Measurements from ENCODE around the gene GAB4. TPM values are rescaled to one million over a fixed set of nuclear protein-coding genes. Genes with fewer than 3 reads are reported as not detected.
"Not testable (repeated sequence)": the region's sequence is repeated elsewhere in the genome, so short reads cannot be mapped to it uniquely, and the experiment has no call there.

The GAB4 gene
- total and polyA plus RNA-seq, 2 of the 13 experiments (the other 11 are each of a cell fraction or from before 2014, with no cell fraction given) = not detected

DNA sequence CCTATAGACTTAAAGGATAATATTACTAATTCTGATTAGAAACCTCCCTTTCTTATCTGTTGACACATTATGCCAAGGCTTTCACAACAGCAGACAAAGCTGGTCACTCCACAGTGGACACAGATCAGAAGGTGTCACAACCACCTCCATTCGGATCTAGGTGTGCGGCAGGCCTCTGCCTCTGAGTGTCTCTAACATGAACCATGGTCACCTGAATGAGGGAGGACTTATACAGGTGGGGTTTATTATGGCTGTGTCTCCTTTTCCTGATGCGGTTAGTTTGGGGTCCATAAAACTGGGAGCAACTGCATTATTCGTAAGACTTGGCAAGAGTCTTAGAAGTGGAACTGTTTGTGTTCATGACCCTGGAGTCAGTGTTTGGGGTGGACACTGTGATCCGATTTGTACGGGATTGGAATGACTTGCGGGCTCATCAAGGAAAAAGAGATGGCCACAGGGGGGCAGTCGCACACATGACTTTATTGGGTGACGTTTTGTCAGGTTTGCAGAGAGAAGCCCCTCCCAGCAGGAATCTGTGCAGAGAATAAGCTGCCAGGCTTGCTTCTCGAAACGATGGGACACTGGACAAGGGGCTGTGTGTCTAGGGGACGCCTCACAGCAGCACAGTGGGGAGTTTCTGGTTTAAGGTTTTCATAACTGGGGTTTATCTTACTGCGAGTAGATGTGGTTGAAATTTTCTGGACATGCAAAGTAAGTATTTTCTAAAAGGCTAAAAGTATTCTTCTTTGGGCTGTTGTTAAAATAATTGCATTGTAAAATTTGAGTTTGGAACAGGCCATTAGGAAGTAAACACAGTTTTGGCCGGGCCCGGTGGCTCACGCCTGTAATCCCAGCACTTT, 90.6 kb downstream of the GAB4 start (continued):
- TF ChIP-seq, protein P1, sequence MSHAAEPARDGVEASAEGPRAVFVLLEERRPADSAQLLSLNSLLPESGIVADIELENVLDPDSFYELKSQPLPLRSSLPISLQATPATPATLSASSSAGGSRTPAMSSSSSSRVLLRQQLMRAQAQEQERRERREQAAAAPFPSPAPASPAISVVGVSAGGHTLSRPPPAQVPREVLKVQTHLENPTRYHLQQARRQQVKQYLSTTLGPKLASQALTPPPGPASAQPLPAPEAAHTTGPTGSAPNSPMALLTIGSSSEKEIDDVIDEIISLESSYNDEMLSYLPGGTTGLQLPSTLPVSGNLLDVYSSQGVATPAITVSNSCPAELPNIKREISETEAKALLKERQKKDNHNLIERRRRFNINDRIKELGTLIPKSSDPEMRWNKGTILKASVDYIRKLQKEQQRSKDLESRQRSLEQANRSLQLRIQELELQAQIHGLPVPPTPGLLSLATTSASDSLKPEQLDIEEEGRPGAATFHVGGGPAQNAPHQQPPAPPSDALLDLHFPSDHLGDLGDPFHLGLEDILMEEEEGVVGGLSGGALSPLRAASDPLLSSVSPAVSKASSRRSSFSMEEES (CRISPR knock-in tag; IDR thresholded peaks at IDR 0.05) = no peak
- TF ChIP-seq STAG1 (CRISPR knock-in tag; IDR thresholded peaks at IDR 0.05) (peak; percentile 61), JUN (CRISPR knock-in tag; IDR thresholded peaks at IDR 0.05) (no peak)
- TF ChIP-seq, protein P2, sequence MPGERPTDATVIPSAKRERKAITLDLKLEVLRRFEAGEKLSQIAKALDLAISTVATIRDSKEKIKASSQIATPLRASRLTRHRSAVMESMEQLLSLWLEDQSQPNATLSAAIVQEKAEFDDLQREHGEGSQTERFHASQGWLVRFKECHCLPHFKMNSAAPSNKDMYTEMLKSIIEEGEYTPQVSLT (CRISPR knock-in tag; IDR thresholded peaks at IDR 0.05; ENCODE audit: borderline replicate concordance, low read depth) = no peak
- TF ChIP-seq, protein P3, sequence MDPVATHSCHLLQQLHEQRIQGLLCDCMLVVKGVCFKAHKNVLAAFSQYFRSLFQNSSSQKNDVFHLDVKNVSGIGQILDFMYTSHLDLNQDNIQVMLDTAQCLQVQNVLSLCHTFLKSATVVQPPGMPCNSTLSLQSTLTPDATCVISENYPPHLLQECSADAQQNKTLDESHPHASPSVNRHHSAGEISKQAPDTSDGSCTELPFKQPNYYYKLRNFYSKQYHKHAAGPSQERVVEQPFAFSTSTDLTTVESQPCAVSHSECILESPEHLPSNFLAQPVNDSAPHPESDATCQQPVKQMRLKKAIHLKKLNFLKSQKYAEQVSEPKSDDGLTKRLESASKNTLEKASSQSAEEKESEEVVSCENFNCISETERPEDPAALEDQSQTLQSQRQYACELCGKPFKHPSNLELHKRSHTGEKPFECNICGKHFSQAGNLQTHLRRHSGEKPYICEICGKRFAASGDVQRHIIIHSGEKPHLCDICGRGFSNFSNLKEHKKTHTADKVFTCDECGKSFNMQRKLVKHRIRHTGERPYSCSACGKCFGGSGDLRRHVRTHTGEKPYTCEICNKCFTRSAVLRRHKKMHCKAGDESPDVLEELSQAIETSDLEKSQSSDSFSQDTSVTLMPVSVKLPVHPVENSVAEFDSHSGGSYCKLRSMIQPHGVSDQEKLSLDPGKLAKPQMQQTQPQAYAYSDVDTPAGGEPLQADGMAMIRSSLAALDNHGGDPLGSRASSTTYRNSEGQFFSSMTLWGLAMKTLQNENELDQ (CRISPR knock-in tag; IDR thresholded peaks at IDR 0.05; ENCODE audit: borderline replicate concordance) = no peak

DNA sequence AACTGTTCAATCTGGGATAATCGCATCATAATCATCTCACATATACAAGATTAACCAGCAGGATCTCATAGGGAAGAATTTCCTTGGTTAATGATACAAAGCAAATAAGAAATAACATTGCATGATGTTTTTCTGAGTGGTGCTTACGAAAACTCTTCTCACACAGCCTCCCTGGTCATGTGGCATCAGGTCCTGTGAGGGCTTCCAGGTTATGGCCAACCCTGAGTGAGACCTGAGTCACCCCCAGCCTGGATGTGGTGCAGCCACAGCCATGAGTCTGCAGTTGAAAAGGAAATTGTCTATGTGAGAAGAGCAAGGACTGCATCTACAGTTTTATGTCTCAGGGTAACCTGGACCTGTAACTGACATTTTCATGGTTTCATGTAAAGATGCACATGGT, 92.3 kb downstream of the GAB4 start:
- Histone ChIP-seq H3K4me3 (replicated peaks in 1 of 3; ENCODE audit: insufficient read depth in 1 of 3, low read depth in 2 of 3, low read length in 3 of 3) (no peak overlapping the region), H3K27me3 (ENCODE audit: control insufficient read depth in 1 of 2, insufficient read depth in 2 of 2, low read length in 2 of 2) (no peaks in the 10 kb centered on the region; a peak in 2 of 5 replicates), H3K4me1 (ENCODE audit: insufficient read depth, low read length) (no peaks in the 10 kb centered on the region), H3K9ac (ENCODE audit: insufficient read depth, low read depth, low read length) (no peak overlapping the region), H3K4me2 (ENCODE audit: low read depth, low read length) (no peak overlapping the region), H3K9me3 (ENCODE audit: low read length) (no peaks in the 10 kb centered on the region), H4K20me1 (ENCODE audit: insufficient read depth, low read length) (no peaks in the 10 kb centered on the region), H3K79me2 (ENCODE audit: insufficient read depth, low read length) (no peaks in the 10 kb centered on the region), H3K36me3 (replicated peaks in 1 of 2; ENCODE audit: control insufficient read depth in 1 of 2, insufficient read depth in 2 of 2, low read length in 2 of 2) (no peaks in the 10 kb centered on the region), H2AFZ (ENCODE audit: low read length) (no peak overlapping the region), H3K27ac (ENCODE audit: extremely low read length, insufficient read depth, low read length) (no peak overlapping the region)
- intact Hi-C loops (cut with micrococcal nuclease; ENCODE audit: unreplicated experiment) (loop anchor here (5.0 kb wide), 1 partner anchor 587 kb away; no protein-coding TSS in a partner anchor), in situ Hi-C loops (cut with HindIII; ENCODE audit: extremely low pct_ligation_motif_present, low pct_unique_long_range_greater_than_20kb) (no loop called here)
- POLR2A ChIA-PET = no interaction called here
- no peak for DNase-seq (ENCODE audit: low spot score)
- 0% methylated on average over 2 of the region's 2 CpGs for WGBS (ENCODE audit: low lambda C conversion rate)
- no peak for TF ChIP-seq EZH2 (conservative IDR thresholded peaks at IDR 0.05; ENCODE audit: low read depth, low read length)
- no peak for ATAC-seq
- no peak for FAIRE-seq
- CTCF ChIA-PET (ENCODE audit: low intra/inter-chr PET ratio, low total read pairs) = no interaction called here
- no TSS peak for BruUV-seq (replicated peaks)

DNA sequence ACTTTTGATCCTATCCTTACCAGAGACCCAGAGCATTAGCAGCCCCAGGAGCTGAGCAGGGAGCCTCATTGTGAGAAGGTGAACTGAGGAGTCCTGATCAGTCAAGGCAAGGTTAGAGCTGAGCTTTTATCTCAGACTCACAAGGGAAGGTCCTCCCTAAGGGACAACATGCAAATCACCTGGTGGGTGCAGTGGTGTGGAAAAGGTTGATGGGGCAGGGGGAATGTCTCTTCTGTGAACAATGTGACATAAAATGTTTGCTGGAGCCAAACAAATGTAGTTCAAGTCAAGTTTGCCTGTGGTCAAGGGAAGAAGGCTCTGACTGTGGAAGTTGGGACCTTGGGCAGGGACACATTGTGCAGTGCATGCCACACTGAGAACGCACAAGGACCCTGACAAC, 93.1 kb downstream of the GAB4 start:
- WGBS (ENCODE audit: low lambda C conversion rate) = 0% methylated on average over 1 of the region's 1 CpG
- H3K9me3 ChIP-seq (ENCODE audit: low read length); H3K79me2 ChIP-seq (ENCODE audit: insufficient read depth, low read length); H2AFZ ChIP-seq (ENCODE audit: low read length); CTCF ChIA-PET (ENCODE audit: low intra/inter-chr PET ratio, low total read pairs); H3K4me2 ChIP-seq (ENCODE audit: low read depth, low read length); H3K4me3 ChIP-seq (replicated peaks in 1 of 3; ENCODE audit: insufficient read depth in 1 of 3, low read depth in 2 of 3, low read length in 3 of 3); POLR2A ChIA-PET; H3K36me3 ChIP-seq (replicated peaks in 1 of 2; ENCODE audit: control insufficient read depth in 1 of 2, insufficient read depth in 2 of 2, low read length in 2 of 2); ATAC-seq; H3K4me1 ChIP-seq (ENCODE audit: insufficient read depth, low read length); H3K27ac ChIP-seq (ENCODE audit: extremely low read length, insufficient read depth, low read length); H4K20me1 ChIP-seq (ENCODE audit: insufficient read depth, low read length); BruUV-seq (replicated peaks); H3K9ac ChIP-seq (ENCODE audit: insufficient read depth, low read depth, low read length); FAIRE-seq; DNase-seq (ENCODE audit: low spot score); in situ Hi-C loops (cut with HindIII; ENCODE audit: extremely low pct_ligation_motif_present, low pct_unique_long_range_greater_than_20kb); H3K27me3 ChIP-seq (ENCODE audit: control insufficient read depth in 1 of 2, insufficient read depth in 2 of 2, low read length in 2 of 2): not testable (repeated sequence)
- intact Hi-C loops (cut with micrococcal nuclease; ENCODE audit: unreplicated experiment) = loop anchor here (5.0 kb wide), 1 partner anchor 587 kb away; no protein-coding TSS in a partner anchor

Data from HepG2 (cell line).